NCI-H2081 treated with DMSO at 0.1 percent for 48 hours (cell line): Measurements from ENCODE around the gene FAM131C.

Source experiments
- DNase-seq: peaks from one replicate; lab custom pipeline; 2025; lab: John Stamatoyannopoulos, UW

The FAM131C gene

DNA sequence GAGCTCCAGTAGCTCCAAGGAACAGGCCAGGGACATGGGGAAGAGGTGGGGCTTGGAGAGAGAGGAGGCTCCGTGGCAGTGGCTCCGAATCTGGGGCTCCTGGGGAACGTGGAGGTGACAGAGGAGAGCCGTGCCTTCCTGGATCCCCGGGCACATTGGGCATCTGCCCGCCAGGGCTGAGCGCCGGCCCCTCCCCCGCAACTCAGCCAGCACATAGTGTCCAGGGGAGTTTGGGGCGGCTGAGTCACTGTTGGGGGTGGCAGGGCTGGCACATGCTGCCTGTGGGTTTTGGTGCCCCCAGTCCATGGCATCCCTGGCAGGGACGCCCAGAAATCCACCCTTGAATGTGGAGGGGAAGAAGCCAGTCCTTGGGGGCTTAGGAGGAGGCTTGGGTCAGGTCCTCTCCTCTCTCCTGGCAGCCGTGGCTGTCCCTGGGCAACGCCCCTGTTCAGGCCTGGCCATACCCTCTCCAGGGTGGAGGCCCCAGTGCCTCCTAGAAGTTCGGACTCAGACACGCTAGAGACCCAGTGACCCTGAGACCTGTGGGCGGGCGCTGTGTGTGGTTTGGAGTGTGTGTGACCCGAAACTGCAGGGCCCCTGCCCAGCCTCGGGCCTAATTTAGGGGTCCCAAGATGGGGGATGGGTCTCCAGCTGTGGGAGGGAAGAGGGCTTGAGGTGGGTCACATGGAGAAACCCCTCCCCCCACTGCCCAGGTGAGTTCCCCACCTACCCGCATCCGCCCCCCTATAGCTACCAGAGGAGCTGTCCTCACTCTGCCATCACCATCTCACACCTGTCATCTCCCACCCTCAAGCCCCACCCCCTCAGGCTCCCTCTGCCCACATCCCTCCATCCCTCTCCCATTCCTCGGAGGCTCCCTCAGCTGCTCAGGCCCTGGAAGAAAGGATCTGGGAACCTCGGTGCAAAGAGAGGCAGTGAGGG is 57.2 kb downstream of the FAM131C start:
- DNase-seq = no peak

DNA sequence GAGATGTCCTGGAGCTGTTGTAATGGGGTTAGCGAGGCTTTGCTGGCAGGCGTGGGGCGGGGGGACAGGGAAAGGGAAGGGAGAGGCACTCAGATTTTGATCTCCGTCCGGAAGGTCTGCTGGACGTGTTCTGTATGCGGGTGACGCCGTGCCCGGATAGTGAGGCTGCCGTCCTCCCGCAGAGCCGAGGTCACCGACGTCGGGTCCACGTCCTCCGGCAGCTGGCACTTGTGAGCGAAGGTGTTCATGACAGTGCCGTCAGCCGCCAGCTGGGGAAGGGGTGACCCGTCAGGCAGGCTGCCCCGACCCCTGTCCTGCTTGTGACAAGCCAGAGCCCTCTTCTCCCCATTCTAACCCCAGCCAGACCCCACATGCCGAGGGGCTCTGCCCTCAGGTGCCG is 58.0 kb downstream of the FAM131C start:
- no peak for DNase-seq

GRCh38 chr1:16014509-16015482 is 58.7 kb downstream of the FAM131C start:
- DNase-seq = no peak

DNA sequence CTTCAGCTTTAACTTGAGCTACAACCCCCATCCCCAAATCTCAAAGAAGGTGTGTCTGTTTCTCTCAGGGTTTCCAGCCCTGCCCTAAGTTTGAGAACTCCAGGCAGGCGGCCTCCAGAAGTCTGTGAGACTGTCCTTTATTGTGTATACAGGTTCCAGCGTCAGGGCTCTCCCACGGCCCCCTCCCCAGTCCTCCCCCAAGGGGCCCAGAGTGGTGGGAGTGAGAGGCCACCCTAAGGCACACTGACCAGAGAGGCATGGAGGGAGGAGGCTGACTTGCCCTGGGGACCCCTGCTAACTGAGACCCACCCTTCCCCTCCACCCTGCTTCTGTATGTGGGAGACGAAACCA is 59.6 kb downstream of the FAM131C start:
- DNase-seq = no peak

DNA sequence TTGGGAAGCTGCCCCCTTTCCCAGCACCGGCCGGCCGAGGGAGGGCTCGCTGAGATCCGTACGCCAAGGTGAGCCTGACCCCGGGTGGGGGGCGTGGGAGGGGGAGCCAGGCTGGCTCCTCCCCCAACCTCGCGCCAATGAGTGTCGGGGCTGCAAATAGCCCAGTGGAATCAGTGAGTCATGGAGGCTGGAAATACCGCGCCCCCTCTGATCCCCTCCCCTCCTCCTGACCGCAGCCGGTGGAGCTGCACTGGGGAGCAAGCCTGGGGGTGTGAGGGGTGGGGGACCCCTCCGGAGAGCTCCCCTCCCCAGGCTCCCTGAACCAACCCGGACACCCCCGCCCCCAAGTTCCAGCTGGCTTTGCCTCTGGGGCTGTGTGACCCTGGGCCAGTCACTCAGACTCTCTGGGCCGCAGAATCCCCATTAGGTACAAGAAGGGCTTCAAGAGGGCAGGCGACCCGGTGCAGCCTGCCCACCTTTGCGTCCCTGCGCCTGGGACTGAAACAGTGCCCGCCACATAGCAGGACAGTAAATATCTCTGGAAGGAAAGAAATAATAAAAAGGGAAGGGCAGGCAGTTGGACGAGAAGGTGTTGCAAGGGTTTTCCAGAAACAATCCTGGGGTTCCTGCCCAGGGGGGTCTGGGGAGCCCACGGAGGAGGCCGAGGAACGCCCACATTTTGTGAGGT is 60.1 kb downstream of the FAM131C start:
- DNase-seq = no peak

GRCh38 chr1:16012590-16013219 is 60.7 kb downstream of the FAM131C start:
- no peak for DNase-seq

- no peak for DNase-seq
Observed at GRCh38 chr1:16011936-16012589, 61.4 kb downstream of the FAM131C start.

DNA sequence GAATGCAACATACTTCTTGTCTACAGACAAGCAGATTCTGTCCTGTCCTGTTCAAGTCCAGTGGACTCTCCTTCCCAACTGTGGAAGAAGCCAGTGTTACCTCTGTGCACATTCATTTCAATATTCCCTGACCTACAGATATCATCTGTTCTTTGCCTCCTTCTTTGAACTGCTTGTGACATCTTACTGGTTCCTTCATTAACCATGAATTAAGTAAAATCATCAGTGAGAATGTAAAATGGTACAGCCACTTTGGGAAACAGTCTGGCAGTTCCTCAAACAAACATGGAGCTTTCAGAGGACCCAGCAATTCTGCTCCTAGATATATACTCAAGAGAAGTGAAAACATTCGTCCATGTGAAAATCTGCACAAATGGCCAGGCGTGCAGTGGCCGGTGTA is 62.6 kb downstream of the FAM131C start:
- DNase-seq = no peak

GRCh38 chr1:16009678-16010077 is 63.8 kb downstream of the FAM131C start:
- no peak for DNase-seq

DNA sequence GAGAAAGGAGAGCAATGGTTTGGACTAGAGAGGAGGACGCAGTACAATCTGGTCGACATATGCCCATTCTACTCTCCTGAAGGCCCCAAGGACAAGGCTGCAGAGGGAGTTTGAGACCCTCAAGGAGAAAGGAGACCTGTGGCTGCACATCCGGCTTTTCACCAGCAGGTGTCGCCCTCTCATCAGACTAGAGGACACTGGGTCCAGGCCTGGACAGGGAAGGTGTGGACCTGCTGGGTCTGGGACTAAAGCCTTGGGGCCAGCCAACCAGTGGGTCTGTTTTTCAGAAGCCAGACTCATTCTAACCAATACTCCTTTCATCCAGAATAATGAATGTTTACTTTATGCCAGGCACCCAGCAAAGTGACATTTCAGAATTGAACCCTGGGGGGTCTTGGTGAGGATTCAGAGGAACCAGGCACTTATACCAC is 64.4 kb downstream of the FAM131C start:
- DNase-seq = peak; percentile 20
